K562 (cell line): ENCODE data around the gene RAD23B. TPM values are rescaled to one million over a fixed set of nuclear protein-coding genes. Genes with fewer than 3 reads are reported as not detected.

Experiments
- ATAC-seq: fragments of 200-7000 bp; cut with Tn5 transposase; 3 replicates; pipeline ENCODE4 v1.9.1; 2020; ENCODE audit warnings: moderate library complexity
- BruUV-seq: library from RNA; stranded (reverse); fragments of 400-500 nt; replicated peaks from 2 replicates; lab custom pipeline; 2021; lab: Mats Ljungman, UMichigan
- CTCF ChIA-PET: fragments of 300-600 bp; formaldehyde crosslinking; extraction: SDS; loops from one replicate; lab custom pipeline; 2021; ENCODE audit warnings: low intra/inter-chr PET ratio; lab: Yijun Ruan, JAX
- POLR2A ChIA-PET: fragments of 300-600, 350-650 bp; sonication (Branson Sonifier 250); formaldehyde crosslinking; extraction: SDS; loops from one replicate; lab custom pipeline; 2021; ENCODE audit warnings: antibody characterized with exemption, inconsistent platforms; lab: Yijun Ruan, JAX
- DNase-seq, 4 experiments: peaks; one replicate each; pipeline versions ENCODE4 v3.0.0 to v3.0.0-alpha.2; 2011 to 2018; ENCODE audit warnings: low spot score in 3 of 4, mixed read lengths in 3 of 4; ENCODE audit errors: extremely low read depth in 1 of 4
- FAIRE-seq: peaks from 2 replicates; lab custom pipeline; 2011; peaks lifted over from hg19 to GRCh38; lab: Jason Lieb, UNC
- H2AFZ ChIP-seq: 2 replicates; pipeline ENCODE4 v1.6.0; 2011; ENCODE audit warnings: low read depth, low read length, control low read depth, inconsistent platforms
- H3K27ac ChIP-seq: fragments of 200-600 bp; 3 replicates; pipeline ENCODE4 v1.8.0; 2011; ENCODE audit warnings: low read depth, mild to moderate bottlenecking, control low read depth, inconsistent platforms, low read length, moderate library complexity, mixed read lengths; ENCODE audit errors: extremely low read depth
- H3K27me3 ChIP-seq, 2 experiments: fragments of 300-600 bp in 1 of 2; 2 replicates in 1 of 2; 3 replicates in 1 of 2; pipeline versions ENCODE4 v1.6.0 to v1.8.0; 2011; ENCODE audit warnings: inconsistent platforms in 2 of 2, low read length in 2 of 2, mild to moderate bottlenecking in 1 of 2, mixed read lengths in 1 of 2, moderate library complexity in 1 of 2; ENCODE audit not compliant: control insufficient read depth in 2 of 2, insufficient read depth in 2 of 2
- H3K36me3 ChIP-seq: fragments of 300-600 bp; 3 replicates; pipeline ENCODE4 v1.8.0; 2011; ENCODE audit warnings: mild to moderate bottlenecking, low read length, inconsistent platforms; ENCODE audit not compliant: control insufficient read depth, insufficient read depth
- H3K4me1 ChIP-seq, 2 experiments: fragments of 200-600 bp in 1 of 2; replicated peaks in 1 of 2; 2 replicates in 1 of 2; 3 replicates in 1 of 2; pipeline versions ENCODE4 v1.5.1 to v1.8.0; 2011; ENCODE audit warnings: inconsistent platforms in 2 of 2, low read length in 2 of 2, mild to moderate bottlenecking in 1 of 2, mixed read lengths in 1 of 2, moderate library complexity in 1 of 2; ENCODE audit not compliant: control insufficient read depth in 2 of 2, insufficient read depth in 2 of 2
- H3K4me2 ChIP-seq: 2 replicates; pipeline ENCODE4 v1.6.1; 2011; ENCODE audit warnings: low read length, control low read depth, inconsistent platforms, mixed read lengths; ENCODE audit not compliant: insufficient read depth
- H3K4me3 ChIP-seq: fragments of 200-600 bp; sonication (generic), shearing (Covaris generic); 2 replicates; pipeline ENCODE4 v1.5.1; 2016; ENCODE audit warnings: control low read depth, inconsistent platforms
- H3K79me2 ChIP-seq: fragments of 200-600 bp; 3 replicates; pipeline ENCODE4 v1.8.0; 2011; ENCODE audit warnings: low read length, inconsistent platforms; ENCODE audit not compliant: control insufficient read depth, insufficient read depth
- H3K9ac ChIP-seq, 2 experiments: 2 replicates each; pipeline versions ENCODE4 v1.6.0 to v1.6.1; 2011; ENCODE audit warnings: low read depth in 2 of 2, low read length in 2 of 2, control low read depth in 1 of 2, inconsistent platforms in 1 of 2, mild to moderate bottlenecking in 1 of 2, mixed read lengths in 1 of 2; ENCODE audit not compliant: insufficient read depth in 1 of 2
- H3K9me1 ChIP-seq: one replicate; pipeline ENCODE4 v1.6.0; 2011; ENCODE audit warnings: inconsistent platforms, mild to moderate bottlenecking, low read length, moderate library complexity; ENCODE audit not compliant: control insufficient read depth, insufficient read depth
- H3K9me3 ChIP-seq: replicated peaks from 2 replicates; pipeline ENCODE4 v1.5.1; 2011; ENCODE audit warnings: low read depth, low read length, inconsistent platforms; ENCODE audit not compliant: control insufficient read depth, insufficient read depth
- H4K20me1 ChIP-seq: replicated peaks from 2 replicates; pipeline ENCODE4 v1.6.1; 2011; ENCODE audit warnings: low read length, inconsistent platforms, mixed read lengths; ENCODE audit not compliant: control insufficient read depth, insufficient read depth
- FOSL1 ChIP-seq: fragments of 200-800 bp; sonication (Bioruptor generic); conservative IDR thresholded peaks from 2 replicates; pipeline ENCODE4 v1.6.1; 2016; ENCODE audit warnings: missing genetic modification characterization, missing compliant biosample characterization
- HLTF ChIP-seq: fragments of 450-650 bp; IDR thresholded peaks from 2 replicates; pipeline ENCODE4 v1.6.1; 2016
- ZNF175 ChIP-seq: fragments of 200-800 bp; sonication (Bioruptor generic); IDR thresholded peaks from 2 replicates; pipeline ENCODE4 v1.6.1; 2016; ENCODE audit warnings: low read depth, mild to moderate bottlenecking, missing genetic modification characterization, missing compliant biosample characterization
- WGBS: fragments of 100-300 bp; shearing (Covaris generic); methylation state at CpG from one replicate; pipeline ENCODE4 v1.1.6; 2016; ENCODE audit warnings: low coverage, mixed read lengths; ENCODE audit not compliant: insufficient coverage; ENCODE audit errors: missing lambda C conversion rate; 5-methylcytosine and 5-hydroxymethylcytosine counted together
- in situ Hi-C: fragments of 300-500 bp; cut with MboI; formaldehyde crosslinking; loops from 4 replicates; pipeline ENCODE4 v1.15.0; 2018; ENCODE audit warnings: inconsistent platforms, mixed read lengths
- intact Hi-C: fragments of 100-400 bp; cut with micrococcal nuclease; formaldehyde crosslinking; loops from 2 replicates; pipeline ENCODE4 v1.14.2; 2022
- polyA plus RNA-seq, 8 experiments: library from polyadenylated mRNA; depleted of rRNA in 4 of 8; stranded (reverse) in 5 of 8; unstranded in 3 of 8; fragments of >200 nt; fragmentation: Nextera tagmentation in 2 of 8; fragmentation: Illumina TruSeq in 1 of 8; extraction: Ambion mirVana in 2 of 8; extraction: Trizol in 1 of 8; gene quantifications; 2 replicates each; pipeline versions ENCODE4 v1.2.1 to v1.2.3, GENCODE V29; 2011 to 2014; ENCODE audit warnings: inconsistent platforms in 1 of 8, missing spikeins in 1 of 8
- total RNA-seq, 7 experiments: library from RNA; depleted of rRNA in 6 of 7; stranded (reverse); fragments of >200 nt in 6 of 7; fragmentation: Illumina TruSeq in 2 of 7; extraction: Trizol in 2 of 7; gene quantifications; 2 replicates each; pipeline versions ENCODE4 v1.2.1 to v1.2.3, GENCODE V29; 2011 to 2021; ENCODE audit warnings: low replicate concordance in 1 of 7
- TF ChIP-seq, protein P1 (sequence below): IDR thresholded peaks from 2 replicates; pipeline ENCODE4 v1.6.1; 2016; ENCODE audit warnings: missing genetic modification characterization, missing compliant biosample characterization

The RAD23B gene
- total and polyA plus RNA-seq, 9 of the 15 experiments (the other 6 are each of a cell fraction or from before 2014, with no cell fraction given) = 14.5 to 184 (median 114) TPM

DNA sequence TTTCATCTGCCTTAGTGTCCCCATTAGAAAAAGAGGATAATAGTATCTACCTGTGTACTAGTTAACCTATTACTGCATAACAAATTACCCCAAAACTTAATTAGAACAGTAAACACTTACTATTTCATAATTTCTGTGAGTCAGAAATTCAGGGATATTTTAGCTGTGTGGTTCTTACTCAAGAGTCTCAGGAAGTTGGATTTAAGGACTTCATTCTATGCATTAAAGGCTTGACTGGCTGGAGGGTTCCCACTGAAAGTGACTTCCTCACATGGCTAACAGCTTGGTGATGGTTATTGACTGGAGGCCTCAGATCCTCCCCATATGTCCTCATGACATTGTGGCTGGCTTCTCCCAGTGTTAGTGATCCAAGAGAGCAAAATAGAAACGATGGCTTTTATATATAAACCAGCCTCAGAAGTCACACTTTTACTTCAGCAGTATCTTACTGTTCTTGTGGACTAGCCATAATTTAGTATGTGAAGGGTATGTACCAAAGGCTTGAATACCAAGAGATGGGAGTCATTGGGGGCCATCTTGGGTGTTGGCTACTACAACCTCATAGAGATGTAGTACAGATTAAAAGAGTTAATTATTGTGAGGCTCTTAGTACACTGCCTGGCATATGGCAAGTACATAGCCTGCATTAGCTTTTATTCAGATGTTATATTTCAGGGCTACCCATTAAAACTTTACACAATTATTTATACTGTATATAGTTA lies 9.9 kb downstream of the RAD23B start:
- Histone ChIP-seq H4K20me1 (peaks cover 41% of the 10 kb centered on the region), H3K27ac (no peak overlapping the region), H3K36me3 (peaks cover 37% of the 10 kb centered on the region), H3K9me1 (peaks cover 9% of the 10 kb centered on the region), H2AFZ (no peak overlapping the region), H3K9ac (no peak overlapping the region), H3K4me3 (no peak overlapping the region), H3K4me2 (no peak overlapping the region), H3K9me3 (no peaks in the 10 kb centered on the region), H3K79me2 (peaks cover 100% of the 10 kb centered on the region), H3K27me3 (no peaks in the 10 kb centered on the region), H3K4me1 (peaks cover 3 to 27% of the 10 kb centered on the region in 2 experiments; a peak in 3 of 5 replicates)
- WGBS = 37% methylated on average over 1 of the region's 1 CpG
- in situ Hi-C loops (no loop called here), intact Hi-C loops (no loop called here)
- ATAC-seq = peak; percentile 32
- TF ChIP-seq, protein P1, sequence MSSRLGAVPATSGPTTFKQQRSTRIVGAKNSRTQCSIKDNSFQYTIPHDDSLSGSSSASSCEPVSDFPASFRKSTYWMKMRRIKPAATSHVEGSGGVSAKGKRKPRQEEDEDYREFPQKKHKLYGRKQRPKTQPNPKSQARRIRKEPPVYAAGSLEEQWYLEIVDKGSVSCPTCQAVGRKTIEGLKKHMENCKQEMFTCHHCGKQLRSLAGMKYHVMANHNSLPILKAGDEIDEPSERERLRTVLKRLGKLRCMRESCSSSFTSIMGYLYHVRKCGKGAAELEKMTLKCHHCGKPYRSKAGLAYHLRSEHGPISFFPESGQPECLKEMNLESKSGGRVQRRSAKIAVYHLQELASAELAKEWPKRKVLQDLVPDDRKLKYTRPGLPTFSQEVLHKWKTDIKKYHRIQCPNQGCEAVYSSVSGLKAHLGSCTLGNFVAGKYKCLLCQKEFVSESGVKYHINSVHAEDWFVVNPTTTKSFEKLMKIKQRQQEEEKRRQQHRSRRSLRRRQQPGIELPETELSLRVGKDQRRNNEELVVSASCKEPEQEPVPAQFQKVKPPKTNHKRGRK (tag) = no peak
- TF ChIP-seq HLTF (no peak), FOSL1 (tag) (no peak), ZNF175 (CRISPR knock-in tag) (no peak)
- POLR2A ChIA-PET = interaction anchor here (2.6 kb wide), 1 partner anchor 9 kb away, joined by 11 read pairs; the partner anchor contains the start of gene RAD23B
- CTCF ChIA-PET = no interaction called here
- DNase-seq = no peak
- FAIRE-seq = no peak
- no TSS peak for BruUV-seq
